Sciatic nerve (tissue), 2 donors: Measurements from ENCODE around the gene SPHK2. TPM values are rescaled to one million over a fixed set of nuclear protein-coding genes. Genes with fewer than 3 reads are reported as not detected.
A peak's percentile ranks its signal among the peaks of the same experiment; 100 is the strongest.
"Not testable (repeated sequence)": the region's sequence is repeated elsewhere in the genome, so short reads cannot be mapped to it uniquely, and the experiment has no call there.

Source experiments
- ATAC-seq: fragments of 200-7000 bp; cut with Tn5 transposase; one replicate; pipeline ENCODE4 v1.9.1; 2020; ENCODE audit warnings: mild to moderate bottlenecking, moderate library complexity
- DNase-seq: peaks from one replicate; pipeline ENCODE4 v3.0.0-alpha.2; 2020; ENCODE audit warnings: low spot score
- intact Hi-C: fragments of 100-400 bp; cut with DNase I; formaldehyde crosslinking; loops from one replicate; pipeline ENCODE4 v1.14.2; 2022
- total RNA-seq: library from RNA; stranded (reverse); fragmentation: NEBNext Ultra II Directional; extraction: Animal tissue kit (Norgen Biotek cat#: 25700); gene quantifications from one replicate; pipeline ENCODE4 v1.2.1, GENCODE V29; 2021
- donor health status: DM: no; HTN: no; CAD: no.
- donor health status: DM: no; HTN: no; CAD: no.

SPHK2 gene
- 21.5 TPM for total RNA-seq

GRCh38 chr19:48618916-48619691 is at the start of gene SPHK2, which contains the start of gene RPL18:
TSS of gene SPHK2 (plus strand) at chr19:48619506. CDS start at chr19:48620515, 1,009 bp downstream.
TSS of gene RPL18 (minus strand) at chr19:48619178. CDS start at chr19:48619143, 35 bp downstream.
- DNase-seq = peak; percentile 97
- ATAC-seq = peak; percentile 95
- intact Hi-C loops = no loop called here

- intact Hi-C loops = no loop called here
- ATAC-seq = no peak
- no peak for DNase-seq
These were observed 49.5 kb upstream of the SPHK2 start for GRCh38 chr19:48569814-48570213.

GRCh38 chr19:48571378-48572162 is 47.7 kb upstream of the SPHK2 start:
- DNase-seq = no peak

GRCh38 chr19:48573163-48573505 is 46.2 kb upstream of the SPHK2 start:
- ATAC-seq = no peak
- intact Hi-C loops = no loop called here
- no peak for DNase-seq

More at GRCh38 chr19:48571378-48572162, 47.7 kb upstream of the SPHK2 start:
- ATAC-seq = no peak
- intact Hi-C loops = no loop called here

GRCh38 chr19:48575931-48576622 is 43.2 kb upstream of the SPHK2 start:
- intact Hi-C loops = no loop called here
- DNase-seq (no peak), ATAC-seq (no peak)

GRCh38 chr19:48577908-48578307 is 41.4 kb upstream of the SPHK2 start:
- ATAC-seq, DNase-seq, intact Hi-C loops: not testable (repeated sequence)

- DNase-seq (no peak), ATAC-seq (no peak)
- intact Hi-C loops = no loop called here
These were observed 40.4 kb upstream of the SPHK2 start for GRCh38 chr19:48578891-48579290.

GRCh38 chr19:48582168-48582567 is 37.1 kb upstream of the SPHK2 start:
- DNase-seq (no peak), ATAC-seq (no peak)
- intact Hi-C loops = loop anchor here (10.0 kb wide), 1 partner anchor 187 kb away; the partner anchor contains the start of genes GRIN2D and KDELR1

GRCh38 chr19:48587387-48587786 is 31.9 kb upstream of the SPHK2 start:
- DNase-seq = no peak
- intact Hi-C loops = loop anchor here (10.0 kb wide), 1 partner anchor 193 kb away; the partner anchor contains the start of genes GRIN2D and KDELR1
- ATAC-seq = no peak

- DNase-seq (peak; percentile 95), ATAC-seq (peak; percentile 85)
- intact Hi-C loops = loop anchor here (10.0 kb wide), 1 partner anchor 194 kb away; the partner anchor contains the start of genes GRIN2D and KDELR1
These were observed 30.5 kb upstream of the SPHK2 start for GRCh38 chr19:48588670-48589401.

- ATAC-seq = no peak
- intact Hi-C loops = loop anchor here (10.0 kb wide), 1 partner anchor 96 kb away; no protein-coding TSS in a partner anchor
These were observed 28.3 kb upstream of the SPHK2 start for GRCh38 chr19:48591021-48591420.

GRCh38 chr19:48595171-48595570 is 24.1 kb upstream of the SPHK2 start:
- no peak for ATAC-seq
- DNase-seq = no peak
- intact Hi-C loops = loop anchor here (10.0 kb wide), 1 partner anchor 100 kb away; no protein-coding TSS in a partner anchor

More at GRCh38 chr19:48591021-48591420, 28.3 kb upstream of the SPHK2 start:
- DNase-seq = no peak

GRCh38 chr19:48595833-48596232 is 23.5 kb upstream of the SPHK2 start:
- ATAC-seq (no peak), DNase-seq (no peak)

GRCh38 chr19:48596237-48596636 is 23.1 kb upstream of the SPHK2 start:
- intact Hi-C loops = loop anchor here (10.0 kb wide), 1 partner anchor 101 kb away; no protein-coding TSS in a partner anchor
- ATAC-seq = no peak

More at GRCh38 chr19:48595833-48596232, 23.5 kb upstream of the SPHK2 start:
- intact Hi-C loops = loop anchor here (10.0 kb wide), 1 partner anchor 101 kb away; no protein-coding TSS in a partner anchor

GRCh38 chr19:48596679-48597465 is 22.4 kb upstream of the SPHK2 start:
- ATAC-seq (no peak), DNase-seq (no peak)
- intact Hi-C loops = loop anchor here (10.0 kb wide), 1 partner anchor 102 kb away; no protein-coding TSS in a partner anchor

More at GRCh38 chr19:48596237-48596636, 23.1 kb upstream of the SPHK2 start:
- DNase-seq = no peak

- ATAC-seq = no peak
- intact Hi-C loops = loop anchor here (10.0 kb wide), 1 partner anchor 104 kb away; no protein-coding TSS in a partner anchor
- no peak for DNase-seq
These were observed 20.2 kb upstream of the SPHK2 start for GRCh38 chr19:48598996-48599700.
